Fibroblast of pulmonary artery (primary cell): Measurements from ENCODE around the gene DDX19B.

Source experiments
- DNase-seq: peaks from one replicate; pipeline ENCODE4 v3.0.0-alpha.2; 2010; ENCODE audit warnings: low read depth
- H3K4me3 ChIP-seq: replicated peaks from 2 replicates; pipeline ENCODE4 v1.5.1; 2011; ENCODE audit warnings: low read depth, mild to moderate bottlenecking, control low read depth, low read length, moderate library complexity
- CTCF ChIP-seq: IDR thresholded peaks from 2 replicates; pipeline ENCODE4 v1.5.1; 2011; ENCODE audit warnings: mild to moderate bottlenecking, control low read depth, low read length, inconsistent platforms; ENCODE audit errors: missing control alignments

The DDX19B gene

GRCh38 chr16:70341600-70341999 lies 42.6 kb downstream of the DDX19B start:
- H3K4me3 ChIP-seq: no peak overlapping the region
- DNase-seq: no peak
- no peak for TF ChIP-seq CTCF

GRCh38 chr16:70342016-70342415 lies 43.0 kb downstream of the DDX19B start:
- DNase-seq: no peak
- no peak for TF ChIP-seq CTCF

GRCh38 chr16:70345840-70346239 lies 46.9 kb downstream of the DDX19B start:
- no peak for DNase-seq
- peak overlapping the region; percentile 96 for H3K4me3 ChIP-seq
- no peak for TF ChIP-seq CTCF

More at GRCh38 chr16:70342016-70342415, 43.0 kb downstream of the DDX19B start:
- H3K4me3 ChIP-seq: no peak overlapping the region

GRCh38 chr16:70348991-70349390 lies 50.0 kb downstream of the DDX19B start:
- peak; percentile 65 for DNase-seq
- no peak overlapping the region for H3K4me3 ChIP-seq
- no peak for TF ChIP-seq CTCF

- no peak for DNase-seq
Measured at GRCh38 chr16:70349783-70350182, 50.8 kb downstream of the DDX19B start.

GRCh38 chr16:70359552-70359951 lies 60.6 kb downstream of the DDX19B start:
- no peak for DNase-seq
- no peak for TF ChIP-seq CTCF
- no peak overlapping the region for H3K4me3 ChIP-seq

More at GRCh38 chr16:70349783-70350182, 50.8 kb downstream of the DDX19B start:
- no peak overlapping the region for H3K4me3 ChIP-seq
- no peak for TF ChIP-seq CTCF

GRCh38 chr16:70364399-70364798 lies 65.4 kb downstream of the DDX19B start:
- H3K4me3 ChIP-seq: no peak overlapping the region
- TF ChIP-seq CTCF: no peak
- no peak for DNase-seq
